NT2/D1 (cell line): Measurements from ENCODE around the gene CROCC2.

Experiments used
- DNase-seq: peaks from one replicate; pipeline ENCODE4 v3.0.0-alpha.2; 2011; ENCODE audit warnings: low read depth, low spot score
- H3K27me3 ChIP-seq: 2 replicates; pipeline ENCODE4 v1.6.0; 2011; ENCODE audit warnings: mild to moderate bottlenecking; ENCODE audit not compliant: insufficient read length, insufficient read depth
- H3K36me3 ChIP-seq: 2 replicates; pipeline ENCODE4 v1.6.1; 2011; ENCODE audit warnings: mild to moderate bottlenecking, low read length, mixed read lengths; ENCODE audit not compliant: insufficient read depth, insufficient read length
- H3K4me1 ChIP-seq: 2 replicates; pipeline ENCODE4 v1.5.1; 2011; ENCODE audit not compliant: insufficient read depth, insufficient read length
- H3K4me3 ChIP-seq: 2 replicates; pipeline ENCODE4 v1.5.1; 2011; ENCODE audit warnings: low read depth; ENCODE audit not compliant: insufficient read length
- H3K9ac ChIP-seq: 2 replicates; pipeline ENCODE4 v1.6.0; 2011; ENCODE audit warnings: low read depth; ENCODE audit not compliant: insufficient read length
- H3K9me3 ChIP-seq: 2 replicates; pipeline ENCODE4 v1.5.1; 2011; ENCODE audit warnings: mild to moderate bottlenecking, low read length; ENCODE audit not compliant: insufficient read depth
- SUZ12 ChIP-seq: IDR thresholded peaks from 2 replicates; pipeline ENCODE4 v1.6.1; 2011; ENCODE audit not compliant: insufficient read length, insufficient read depth; ENCODE audit errors: extremely low read depth
- YY1 ChIP-seq: IDR thresholded peaks from 2 replicates; pipeline ENCODE4 v1.6.1; 2011; ENCODE audit not compliant: insufficient read length, insufficient read depth
- ZNF274 ChIP-seq: IDR thresholded peaks from 2 replicates; pipeline ENCODE4 v1.6.1; 2011; ENCODE audit warnings: mild to moderate bottlenecking, low read depth, low read length

Gene CROCC2

GRCh38 chr2:240925568-240926515 is 19.7 kb downstream of the CROCC2 start:
- Histone ChIP-seq H3K4me1 (peaks cover 18% of the 10 kb centered on the region), H3K36me3 (no peaks in the 10 kb centered on the region), H3K27me3 (no peaks in the 10 kb centered on the region), H3K4me3 (no peak overlapping the region), H3K9me3 (no peaks in the 10 kb centered on the region), H3K9ac (no peak overlapping the region)
- no peak for DNase-seq
- TF ChIP-seq SUZ12, result no peak
- TF ChIP-seq YY1, result no peak
- TF ChIP-seq ZNF274, result no peak

GRCh38 chr2:240926516-240927389 is 20.6 kb downstream of the CROCC2 start:
- no peak overlapping the region for H3K9ac ChIP-seq
- no peaks in the 10 kb centered on the region for H3K27me3 ChIP-seq
- TF ChIP-seq YY1, result no peak
- no peak for DNase-seq
- H3K36me3 ChIP-seq, result no peaks in the 10 kb centered on the region
- peaks cover 18% of the 10 kb centered on the region for H3K4me1 ChIP-seq
- no peak overlapping the region for H3K4me3 ChIP-seq
- no peaks in the 10 kb centered on the region for H3K9me3 ChIP-seq

DNA sequence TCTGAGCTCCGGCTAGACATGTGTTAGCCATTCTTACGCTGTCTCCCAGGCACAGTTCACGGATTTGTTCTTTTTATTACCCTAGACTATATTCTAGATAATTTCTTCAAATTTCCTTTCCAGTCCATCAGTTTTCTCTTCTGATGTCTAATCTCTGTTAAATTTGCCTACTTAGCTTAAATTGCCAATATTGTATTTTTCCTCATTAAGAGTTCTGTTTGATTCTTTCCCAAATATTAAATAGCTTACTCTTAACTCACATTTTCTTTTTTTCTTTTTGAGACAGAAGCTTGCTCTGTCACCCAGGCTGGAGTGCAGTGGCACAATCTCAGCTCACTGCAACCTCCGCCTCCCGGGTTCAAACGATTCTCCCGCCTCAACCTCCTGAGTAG is 21.2 kb downstream of the CROCC2 start:
- no peak for TF ChIP-seq ZNF274
- no peak for TF ChIP-seq YY1
- no peak for TF ChIP-seq SUZ12
- DNase-seq, result no peak
- Histone ChIP-seq H3K4me3 (no peak overlapping the region), H3K9me3 (no peaks in the 10 kb centered on the region), H3K27me3 (no peaks in the 10 kb centered on the region), H3K36me3 (no peaks in the 10 kb centered on the region), H3K4me1 (peaks cover 16% of the 10 kb centered on the region), H3K9ac (no peak overlapping the region)

GRCh38 chr2:240928476-240929363 is 22.6 kb downstream of the CROCC2 start:
- Histone ChIP-seq H3K4me3 (no peak overlapping the region), H3K4me1 (peaks cover 8% of the 10 kb centered on the region), H3K9ac (no peak overlapping the region), H3K36me3 (no peaks in the 10 kb centered on the region), H3K27me3 (no peaks in the 10 kb centered on the region), H3K9me3 (no peaks in the 10 kb centered on the region)
- no peak for DNase-seq
- TF ChIP-seq SUZ12 (no peak), YY1 (no peak), ZNF274 (no peak)

- H3K27me3 ChIP-seq, result no peaks in the 10 kb centered on the region
- H3K36me3 ChIP-seq, result no peaks in the 10 kb centered on the region
- H3K4me3 ChIP-seq, result no peak overlapping the region
- no peak for DNase-seq
- H3K9ac ChIP-seq, result no peak overlapping the region
- H3K9me3 ChIP-seq, result no peaks in the 10 kb centered on the region
- H3K4me1 ChIP-seq, result peaks cover 8% of the 10 kb centered on the region
- no peak for TF ChIP-seq ZNF274
- no peak for TF ChIP-seq SUZ12
- TF ChIP-seq YY1, result no peak
Measured at GRCh38 chr2:240929364-240930095, 23.4 kb downstream of the CROCC2 start.

DNA sequence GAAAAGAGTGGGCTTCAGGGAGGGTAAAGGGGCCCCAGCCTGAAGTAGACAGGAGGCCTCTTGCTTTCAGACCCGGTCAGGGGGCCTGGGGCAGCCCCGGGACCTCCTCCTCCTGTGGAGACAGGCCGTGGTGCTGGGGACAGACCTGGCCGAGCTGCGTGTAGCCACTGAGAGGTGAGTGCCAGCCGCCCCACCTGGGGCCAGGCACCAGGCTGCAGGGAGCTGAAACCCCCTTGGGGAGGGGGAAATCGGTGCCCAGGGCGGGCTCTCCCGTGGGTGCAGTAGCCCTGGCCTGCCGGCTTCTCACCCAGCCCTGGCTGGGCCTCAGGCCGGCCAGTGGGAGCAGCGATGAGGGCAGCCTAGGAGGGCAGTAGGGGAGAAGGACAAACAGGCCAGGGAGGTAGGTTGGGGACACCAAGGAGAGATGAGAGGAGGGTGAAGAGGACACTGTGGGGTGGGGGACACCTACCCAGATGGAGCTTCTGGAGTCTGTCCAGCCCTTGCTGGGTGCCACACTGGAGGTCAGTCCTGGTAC is 24.0 kb downstream of the CROCC2 start:
- no peaks in the 10 kb centered on the region for H3K27me3 ChIP-seq
- H3K36me3 ChIP-seq, result no peaks in the 10 kb centered on the region
- H3K4me1 ChIP-seq, result peaks cover 8% of the 10 kb centered on the region
- TF ChIP-seq YY1 (no peak), SUZ12 (no peak), ZNF274 (no peak)
- no peak overlapping the region for H3K4me3 ChIP-seq
- H3K9ac ChIP-seq, result no peak overlapping the region
- no peaks in the 10 kb centered on the region for H3K9me3 ChIP-seq
- DNase-seq, result no peak
